SU-DHL-6 (cell line): ENCODE data around the gene PMIS2.

Source experiments
- H2AFZ ChIP-seq: fragments of 200-600 bp; sonication (generic); 2 replicates; pipeline ENCODE4 v1.6.1; 2014; ENCODE audit warnings: low read depth, mild to moderate bottlenecking, moderate library complexity, mixed read lengths, antibody characterized with exemption, low read length; ENCODE audit not compliant: severe bottlenecking
- H3F3A ChIP-seq: fragments of 200-600 bp; shearing (Covaris generic); 2 replicates; pipeline ENCODE4 v1.6.0; 2016; ENCODE audit warnings: antibody characterized with exemption, mild to moderate bottlenecking; ENCODE audit not compliant: insufficient read depth
- H3K27ac ChIP-seq: fragments of 200-600 bp; sonication (generic); 2 replicates; pipeline ENCODE4 v1.5.1; 2016; ENCODE audit warnings: low read depth, mild to moderate bottlenecking, low read length, moderate library complexity, mixed read lengths
- H3K27me3 ChIP-seq: fragments of 200-600 bp; sonication (generic), shearing (Covaris generic); 2 replicates; pipeline ENCODE4 v1.6.0; 2014; ENCODE audit warnings: mild to moderate bottlenecking, low read length
- H3K36me3 ChIP-seq: fragments of 200-600 bp; sonication (generic); 2 replicates; pipeline ENCODE4 v1.6.1; 2014; ENCODE audit warnings: mild to moderate bottlenecking, low read length, mixed read lengths
- H3K4me2 ChIP-seq: fragments of 300-600, 200-600 bp; shearing (Covaris generic), sonication (generic); 2 replicates; pipeline ENCODE4 v1.6.0; 2014; ENCODE audit warnings: low read length, low read depth, mild to moderate bottlenecking; ENCODE audit not compliant: poor library complexity, severe bottlenecking
- H3K4me3 ChIP-seq: fragments of 200-600 bp; sonication (generic); 2 replicates; pipeline ENCODE4 v1.5.1; 2014; ENCODE audit warnings: antibody characterized with exemption, low read length, mild to moderate bottlenecking, mixed read lengths; ENCODE audit not compliant: insufficient read depth, poor library complexity, severe bottlenecking
- H3K79me2 ChIP-seq: fragments of 200-600 bp; sonication (generic); 2 replicates; pipeline ENCODE4 v1.6.1; 2014; ENCODE audit warnings: mild to moderate bottlenecking, low read length, moderate library complexity; ENCODE audit not compliant: insufficient read depth
- H3K9ac ChIP-seq: fragments of 200-600 bp; sonication (generic); 2 replicates; pipeline ENCODE4 v1.7.0; 2014; ENCODE audit warnings: mild to moderate bottlenecking, low read length
- H3K9me2 ChIP-seq: fragments of 200-600 bp; sonication (generic); replicated peaks from 2 replicates; pipeline ENCODE4 v1.6.1; 2014; ENCODE audit warnings: low read length; ENCODE audit not compliant: insufficient read depth
- H3K9me3 ChIP-seq: fragments of 200-600 bp; sonication (generic); 2 replicates; pipeline ENCODE4 v1.6.1; 2014; ENCODE audit warnings: low read length, mixed read lengths; ENCODE audit not compliant: insufficient read depth
- H4K20me1 ChIP-seq: fragments of 200-600 bp; sonication (generic); 2 replicates; pipeline ENCODE4 v1.6.1; 2014; ENCODE audit warnings: low read depth, mild to moderate bottlenecking, antibody characterized with exemption, low read length, moderate library complexity, mixed read lengths
- CTCF ChIP-seq: fragments of 200-600 bp; sonication (generic); IDR thresholded peaks from one replicate; pipeline ENCODE4 v1.5.1; 2017; ENCODE audit warnings: antibody characterized with exemption, mild to moderate bottlenecking, low read length, moderate library complexity; ENCODE audit not compliant: insufficient read depth, poor library complexity, severe bottlenecking
- EZH2phosphoT487 ChIP-seq: fragments of 200-600 bp; sonication (generic), shearing (Covaris generic); conservative IDR thresholded peaks from 2 replicates; pipeline ENCODE4 v1.6.1; 2018; ENCODE audit warnings: mild to moderate bottlenecking, antibody characterized with exemption, low read length, moderate library complexity, mixed read lengths

The PMIS2 gene

GRCh38 chr19:35561436-35561835, 24.5 kb upstream of the PMIS2 start:
- Histone ChIP-seq H3K4me2 (no peak overlapping the region), H3K27me3 (no peaks in the 10 kb centered on the region), H2AFZ (no peak overlapping the region), H3F3A (no peaks in the 10 kb centered on the region), H3K36me3 (no peaks in the 10 kb centered on the region), H3K9ac (no peak overlapping the region), H3K4me3 (no peak overlapping the region), H3K27ac (no peak overlapping the region), H4K20me1 (no peaks in the 10 kb centered on the region), H3K9me3 (no peaks in the 10 kb centered on the region), H3K79me2 (no peaks in the 10 kb centered on the region), H3K9me2 (no peaks in the 10 kb centered on the region)
- TF ChIP-seq CTCF, result no peak
- TF ChIP-seq EZH2phosphoT487, result no peak

GRCh38 chr19:35562336-35562735, 23.6 kb upstream of the PMIS2 start:
- Histone ChIP-seq H3K27me3 (no peaks in the 10 kb centered on the region), H3K4me3 (no peak overlapping the region), H3K9me2 (no peaks in the 10 kb centered on the region), H3F3A (no peaks in the 10 kb centered on the region), H3K27ac (no peak overlapping the region), H3K36me3 (no peaks in the 10 kb centered on the region), H3K9me3 (no peaks in the 10 kb centered on the region), H3K4me2 (no peak overlapping the region), H3K79me2 (no peaks in the 10 kb centered on the region), H3K9ac (no peak overlapping the region), H2AFZ (no peak overlapping the region), H4K20me1 (no peaks in the 10 kb centered on the region)
- TF ChIP-seq EZH2phosphoT487 (no peak), CTCF (no peak)

- Histone ChIP-seq H3K79me2 (no peaks in the 10 kb centered on the region), H2AFZ (no peak overlapping the region)
- no peak for TF ChIP-seq CTCF
- no peak for TF ChIP-seq EZH2phosphoT487
These were observed 23.2 kb upstream of the PMIS2 start for GRCh38 chr19:35562776-35563175.

More at GRCh38 chr19:35562776-35563175, 23.2 kb upstream of the PMIS2 start:
- Histone ChIP-seq H3F3A (no peaks in the 10 kb centered on the region), H3K4me2 (no peak overlapping the region), H3K9me3 (no peaks in the 10 kb centered on the region), H3K27me3 (no peaks in the 10 kb centered on the region), H3K9ac (no peak overlapping the region), H3K36me3 (no peaks in the 10 kb centered on the region), H3K9me2 (no peaks in the 10 kb centered on the region), H3K4me3 (no peak overlapping the region), H4K20me1 (no peaks in the 10 kb centered on the region), H3K27ac (no peak overlapping the region)
